ENCODE results near the gene DIP2C.
"Not testable (repeated sequence)": the region's sequence is repeated elsewhere in the genome, so short reads cannot be mapped to it uniquely, and the experiment has no call there.

DIP2C gene

GRCh38 chr10:279232-279631 lies 410.2 kb downstream of the DIP2C start:
- no peak for DNase-seq (ENCODE audit: low read depth in 2 of 2)

DNA sequence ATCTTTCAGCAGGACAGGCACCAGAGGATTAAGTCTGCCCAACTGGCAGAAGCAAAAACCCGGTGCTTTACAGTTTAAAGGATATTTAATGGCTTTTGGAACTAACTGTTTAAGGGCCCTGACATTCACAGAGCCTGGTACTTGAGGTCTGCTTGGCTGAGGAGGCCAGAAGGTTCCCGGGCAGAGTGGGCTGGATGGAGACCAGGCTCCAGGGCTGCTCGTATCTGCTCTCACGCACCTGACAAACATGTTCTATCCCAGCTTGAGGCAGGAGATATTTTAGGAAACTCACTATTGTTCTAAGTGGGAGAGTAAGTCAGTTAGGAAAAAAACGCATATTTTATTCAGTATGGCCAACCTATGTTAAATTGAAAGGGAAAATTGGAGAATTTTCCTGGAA lies 410.8 kb downstream of the DIP2C start:
- no peak for DNase-seq (ENCODE audit: low read depth in 2 of 2)

DNA sequence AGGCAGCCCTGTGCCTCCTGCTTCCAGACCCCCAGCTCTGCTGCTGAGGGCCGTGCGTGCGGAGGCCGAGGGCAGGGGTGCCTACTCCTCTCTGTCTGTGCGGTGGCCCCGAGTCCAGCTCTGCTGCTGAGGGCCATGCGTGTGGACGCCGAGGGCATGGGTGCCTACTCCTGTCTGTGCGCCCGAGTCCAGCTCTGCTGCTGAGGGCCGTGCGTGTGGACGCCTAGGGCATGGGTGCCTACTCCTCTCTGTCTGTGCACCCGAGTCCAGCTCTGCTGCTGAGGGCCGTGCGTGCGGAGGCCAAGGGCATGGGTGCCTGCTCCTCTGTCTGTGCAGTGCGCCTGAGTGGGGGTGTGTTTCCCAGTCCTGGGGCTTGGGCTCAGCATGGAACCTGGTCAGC lies 411.5 kb downstream of the DIP2C start:
- DNase-seq (ENCODE audit: low read depth in 2 of 2) = no peak

DNA sequence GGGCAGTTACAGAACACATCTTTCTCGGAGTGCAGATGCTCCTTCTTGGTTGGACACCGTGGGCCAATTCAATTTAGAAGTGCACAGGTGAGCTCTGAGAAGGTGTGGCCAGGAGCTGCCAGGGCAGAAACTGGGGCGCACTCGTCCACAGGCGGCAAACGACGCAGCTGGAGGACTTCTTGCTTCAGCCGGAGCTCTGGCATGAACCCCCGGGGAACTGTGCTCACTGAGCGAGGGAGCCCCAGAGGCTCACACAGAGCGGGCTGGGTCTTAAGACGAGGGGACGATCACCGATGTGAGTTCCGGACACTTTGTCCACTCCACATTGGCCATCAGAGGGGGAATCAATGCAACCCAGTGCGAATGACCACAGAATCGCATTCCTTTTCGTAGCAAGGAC lies 413.8 kb downstream of the DIP2C start:
- DNase-seq (ENCODE audit: low read depth in 2 of 2) = no peak

DNA sequence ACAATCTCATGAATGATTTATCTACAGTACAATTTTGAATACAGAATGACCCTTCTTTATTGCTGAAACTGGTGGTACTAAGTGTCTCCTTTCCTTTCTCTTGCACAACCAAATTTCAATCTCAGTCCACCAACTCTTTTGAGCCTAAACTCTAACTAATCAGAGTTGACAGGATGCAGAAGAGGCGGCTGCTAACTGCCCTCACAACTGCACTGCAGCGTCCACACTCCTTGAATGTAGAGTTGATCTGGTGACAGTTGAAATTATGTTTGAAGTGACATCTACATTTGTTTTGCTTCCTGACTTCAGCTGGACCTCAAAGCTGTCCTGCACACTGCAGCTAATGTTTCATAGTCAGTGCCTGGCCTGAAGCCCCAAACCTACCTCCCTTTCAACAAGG lies 414.6 kb downstream of the DIP2C start:
- DNase-seq (ENCODE audit: low read depth in 2 of 2) = no peak

- no peak for DNase-seq (ENCODE audit: low read depth in 2 of 2)
Observed at GRCh38 chr10:273088-273487, 416.4 kb downstream of the DIP2C start.

DNA sequence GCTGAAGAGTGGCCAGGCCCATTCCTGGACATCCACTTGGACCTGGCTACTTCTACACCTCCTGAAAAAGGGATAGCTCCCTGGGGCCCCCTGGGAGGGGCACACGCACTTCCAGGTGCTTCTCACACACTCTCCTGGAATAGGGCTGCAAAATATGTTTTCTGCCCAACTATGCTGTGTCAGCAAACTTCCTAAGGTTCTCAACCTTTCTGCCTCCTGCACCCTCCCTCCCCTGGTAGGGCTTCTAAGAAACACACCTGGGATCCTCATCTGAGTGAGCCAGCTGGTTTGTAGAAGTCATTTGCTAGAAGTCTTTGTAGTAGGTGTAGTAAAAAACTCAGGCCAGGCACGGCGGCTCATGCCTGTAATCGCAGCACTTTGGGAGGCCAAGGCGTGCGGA lies 417.7 kb downstream of the DIP2C start:
- no peak for DNase-seq (ENCODE audit: low read depth in 2 of 2)

DNA sequence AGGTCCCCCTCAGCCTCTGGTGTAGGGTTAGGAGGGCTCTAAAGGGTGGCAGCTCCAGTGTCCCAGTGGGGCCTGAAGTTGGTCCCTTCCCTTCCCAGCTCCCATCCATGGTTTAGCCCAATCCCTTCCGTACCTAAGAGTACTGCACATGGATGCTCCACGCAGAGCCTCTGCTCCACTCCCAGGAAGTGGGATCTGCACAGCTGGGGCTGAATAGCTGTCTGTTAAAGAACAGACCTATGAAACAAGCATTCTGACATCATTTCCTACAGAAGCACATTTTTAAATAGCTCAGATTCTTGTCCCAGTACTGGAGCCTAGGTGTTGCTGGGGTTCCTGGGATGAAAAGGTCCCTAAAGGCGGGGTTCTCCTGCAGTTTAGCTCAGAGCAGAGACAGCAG lies 418.3 kb downstream of the DIP2C start:
- DNase-seq (ENCODE audit: low read depth in 2 of 2) = no peak

DNA sequence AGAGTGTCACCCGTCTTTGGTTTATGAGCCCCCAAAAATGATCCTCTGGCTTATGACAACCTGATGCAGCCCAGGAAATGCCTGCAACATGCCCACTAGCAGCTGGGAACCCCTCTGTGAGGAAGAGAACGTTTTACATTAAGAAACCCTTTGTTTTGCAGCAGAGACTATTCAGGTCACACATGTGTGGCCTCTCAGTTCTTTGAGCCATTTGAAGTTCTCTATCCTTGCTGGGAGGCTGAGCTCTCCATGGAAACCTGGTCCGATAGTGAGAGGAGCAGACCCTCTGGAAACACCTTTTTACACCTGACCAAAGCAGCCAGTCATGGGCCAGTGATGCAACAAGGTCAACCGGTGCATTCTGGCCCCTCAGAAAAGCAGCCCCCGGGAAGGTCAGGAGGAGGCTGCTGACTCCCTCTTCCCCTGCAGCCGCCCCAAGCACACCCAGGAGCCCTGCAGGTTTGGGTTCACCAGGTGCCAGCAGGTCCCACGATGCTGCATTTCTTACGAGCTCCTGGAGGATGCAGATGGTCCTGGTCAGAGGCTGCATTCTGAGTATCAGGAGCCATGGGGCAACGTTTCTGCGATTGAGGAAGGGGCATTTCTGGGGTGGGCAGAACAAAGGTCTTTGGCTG lies 419.9 kb downstream of the DIP2C start:
- DNase-seq (ENCODE audit: low read depth in 2 of 2) = no peak

DNA sequence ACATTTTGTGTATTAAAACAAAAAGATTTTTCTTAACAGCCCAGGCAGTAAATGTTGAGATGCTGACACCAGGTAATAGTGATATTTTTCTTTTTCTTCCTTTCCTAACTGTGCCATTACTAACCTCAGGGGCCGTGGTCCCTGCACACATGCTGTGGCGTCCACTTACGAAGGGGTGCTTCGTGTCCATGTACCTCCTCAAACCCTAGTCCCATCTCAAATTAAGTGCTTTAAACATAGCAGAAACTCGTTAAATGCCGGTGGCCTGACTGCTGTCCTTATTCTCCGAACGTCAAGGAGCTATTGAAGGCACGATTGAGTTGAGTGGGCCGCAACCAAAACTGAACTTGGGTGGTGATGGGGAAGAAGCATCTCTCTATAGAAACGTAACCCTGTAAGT lies 421.8 kb downstream of the DIP2C start:
- DNase-seq (ENCODE audit: low read depth in 2 of 2) = no peak

GRCh38 chr10:266974-267425 lies 422.5 kb downstream of the DIP2C start:
- no peak for DNase-seq (ENCODE audit: low read depth in 2 of 2)

GRCh38 chr10:265816-266588 lies 423.5 kb downstream of the DIP2C start:
- DNase-seq (ENCODE audit: low read depth in 2 of 2) = not testable (repeated sequence)

- DNase-seq (ENCODE audit: low read depth in 2 of 2) = not testable (repeated sequence)
Observed at GRCh38 chr10:265074-265440, 424.4 kb downstream of the DIP2C start.

DNA sequence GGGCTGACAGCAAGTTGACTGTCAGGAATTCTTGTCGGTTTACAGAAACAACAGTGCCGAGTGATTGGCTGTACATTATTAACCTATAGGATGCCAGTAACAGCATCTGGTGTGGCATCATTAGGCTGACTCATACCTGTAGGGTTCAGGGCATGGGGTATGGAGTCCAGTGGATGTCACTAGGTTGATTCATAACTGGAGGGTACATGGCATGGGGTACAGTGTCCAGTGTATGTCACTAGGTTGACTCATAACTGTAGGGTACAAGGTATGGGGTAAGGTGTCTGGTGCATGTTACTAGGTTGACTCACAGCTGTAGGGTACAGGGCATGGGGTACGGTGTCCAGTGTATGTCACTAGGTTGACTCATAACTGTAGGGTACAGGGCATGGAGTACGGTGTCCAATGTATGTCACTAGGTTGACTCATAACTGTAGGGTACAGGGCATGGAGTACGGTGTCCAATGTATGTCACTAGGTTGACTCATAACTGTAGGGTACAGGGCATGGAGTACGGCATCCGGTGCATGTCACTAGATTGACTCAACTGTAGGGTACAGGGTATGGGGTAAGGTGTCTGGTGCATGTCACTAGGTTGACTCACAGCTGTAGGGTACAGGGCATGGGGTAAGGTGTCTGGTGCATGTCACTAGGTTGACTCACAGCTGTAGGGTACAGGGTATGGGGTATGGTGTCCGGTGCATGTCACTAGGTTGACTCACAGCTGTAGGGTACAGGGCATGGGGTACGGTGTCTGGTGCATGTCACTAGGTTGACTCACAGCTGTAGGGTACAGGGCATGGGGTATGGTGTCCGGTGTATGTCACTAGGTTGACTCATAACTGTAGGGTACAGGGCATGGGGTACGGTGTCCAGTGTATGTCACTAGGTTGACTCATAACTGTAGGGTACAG lies 425.1 kb downstream of the DIP2C start:
- DNase-seq (ENCODE audit: low read depth in 2 of 2) = not testable (repeated sequence)

- DNase-seq (ENCODE audit: low read depth in 2 of 2) = no peak
Observed at GRCh38 chr10:260819-261429, 428.5 kb downstream of the DIP2C start.

DNA sequence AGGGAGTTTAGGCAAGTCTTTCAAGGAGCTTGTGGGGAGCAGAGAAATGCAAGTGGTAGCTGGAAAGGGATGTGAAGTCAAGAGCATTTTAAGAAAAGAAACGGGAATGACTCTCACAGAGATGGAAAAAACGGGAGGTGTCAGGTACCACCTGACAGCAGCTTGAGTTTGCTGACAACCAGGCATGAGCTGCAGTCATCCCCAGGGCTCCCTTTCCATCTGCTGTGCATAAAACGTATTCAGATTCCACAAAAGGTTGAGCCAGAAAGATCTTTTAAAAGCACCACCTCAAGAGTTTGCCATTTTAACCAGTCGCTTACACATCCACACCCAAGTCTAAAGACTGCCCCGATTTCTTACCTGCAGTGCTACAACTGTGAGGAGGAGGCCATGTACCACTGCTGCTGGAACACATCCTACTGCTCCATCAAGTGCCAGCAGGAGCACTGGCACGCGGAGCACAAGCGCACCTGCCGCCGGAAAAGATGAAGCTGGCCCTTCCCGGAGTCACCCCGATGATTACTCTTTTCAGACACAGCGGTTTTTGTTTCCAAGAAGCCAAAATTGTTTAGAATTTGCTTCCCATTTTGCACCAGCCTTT lies 437.4 kb downstream of the DIP2C start:
- DNase-seq (ENCODE audit: low read depth in 2 of 2) = no peak

- no peak for DNase-seq (ENCODE audit: low read depth in 2 of 2)
Observed at GRCh38 chr10:248307-248706, 441.2 kb downstream of the DIP2C start.

- DNase-seq (ENCODE audit: low read depth in 2 of 2) = no peak
Observed at GRCh38 chr10:247480-247879, 442.0 kb downstream of the DIP2C start.

DNA sequence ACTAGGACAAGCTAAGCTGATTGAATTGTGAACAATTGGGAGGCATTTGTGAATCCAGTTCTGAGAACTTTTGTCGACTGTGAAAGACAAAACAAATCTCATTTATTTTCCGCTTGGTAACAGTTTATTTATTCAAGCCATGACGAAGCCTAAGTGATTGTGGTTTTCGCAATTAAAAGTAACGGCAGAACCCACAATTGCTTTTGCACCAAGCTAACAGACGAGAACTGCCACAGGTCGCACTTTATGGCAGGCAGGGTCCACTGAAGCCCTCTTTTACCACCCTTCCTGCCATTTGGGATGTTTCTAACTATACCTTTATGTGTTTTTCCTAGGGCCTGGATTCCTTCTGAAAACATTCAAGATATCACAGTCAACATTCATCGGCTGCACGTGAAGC lies 443.0 kb downstream of the DIP2C start:
- DNase-seq (ENCODE audit: low read depth in 2 of 2) = no peak

DNA sequence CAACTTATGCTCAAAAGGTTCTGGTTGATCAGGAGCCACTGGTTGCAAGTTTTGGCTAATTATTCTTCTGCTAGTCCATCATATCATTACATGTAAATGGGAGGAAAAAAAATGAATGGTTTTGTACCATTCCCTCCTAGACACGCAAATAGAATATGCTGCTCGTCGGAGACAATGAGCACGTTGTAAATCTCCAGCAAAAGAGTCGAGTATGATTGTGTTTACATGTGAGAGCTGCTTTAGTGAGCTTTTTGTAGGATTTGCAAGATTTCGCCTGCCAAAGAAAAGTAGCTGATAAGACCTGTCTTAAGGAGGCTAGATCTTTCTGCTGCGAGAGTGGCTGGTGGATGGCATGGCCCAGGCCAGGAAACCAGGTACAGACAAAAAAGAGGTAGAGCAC lies 445.2 kb downstream of the DIP2C start:
- DNase-seq (ENCODE audit: low read depth in 2 of 2) = no peak

- no peak for DNase-seq (ENCODE audit: low read depth in 2 of 2)
Observed at GRCh38 chr10:241966-242643, 447.4 kb downstream of the DIP2C start.

Measured in fibroblast of skin of left quadriceps (primary cell).